ENCODE measurements around the gene USP37. TPM values are rescaled to one million over a fixed set of nuclear protein-coding genes. Genes with fewer than 3 reads are reported as not detected.
"Not testable (repeated sequence)": the region's sequence is repeated elsewhere in the genome, so short reads cannot be mapped to it uniquely, and the experiment has no call there.

Gene USP37
- polyA plus RNA-seq, 2 of the 4 experiments (the other 2 are of a cell fraction): 5.1 to 12.8 TPM

DNA sequence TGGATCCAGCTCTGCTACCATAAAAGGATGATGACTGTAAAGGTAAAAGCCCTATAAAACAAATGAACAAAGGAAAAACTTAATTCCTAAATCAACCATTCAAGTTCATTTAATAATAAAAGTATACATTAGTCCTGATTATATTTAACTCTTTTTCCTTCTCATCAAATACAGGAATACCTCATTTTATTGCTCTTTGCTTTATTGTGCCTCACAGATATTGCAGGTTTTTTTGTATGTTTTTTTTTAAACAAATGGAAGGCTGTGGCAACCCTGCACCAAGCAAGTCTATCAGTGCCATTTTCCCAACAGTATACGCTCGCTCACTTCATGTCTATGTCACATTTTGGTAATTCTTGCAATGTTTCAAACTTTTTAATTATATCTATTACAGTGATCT, 38.2 kb downstream of the USP37 start:
- Histone ChIP-seq H3K4me2 (no peak overlapping the region), H3K27ac (no peak overlapping the region), H3K4me1 (no peaks in the 10 kb centered on the region), H3K4me3 (no peak overlapping the region), H3K9me3 (peaks cover 11% of the 10 kb centered on the region)
- WGBS (ENCODE audit: missing lambda C conversion rate): 99% methylated on average over 2 of the region's 2 CpGs
- no peak for TF ChIP-seq JUNB (IDR thresholded peaks at IDR 0.05)
- no peak for TF ChIP-seq EP300 (IDR thresholded peaks at IDR 0.05)
- TF ChIP-seq FOXS1 (CRISPR knock-in tag; IDR thresholded peaks at IDR 0.05): no peak
- no peak for TF ChIP-seq TP53 (CRISPR knock-in tag; IDR thresholded peaks at IDR 0.05)
- TF ChIP-seq GATA3 (IDR thresholded peaks at IDR 0.05; ENCODE audit: borderline replicate concordance): no peak
- TF ChIP-seq PHF8 (IDR thresholded peaks at IDR 0.05; ENCODE audit: borderline replicate concordance, low read depth): no peak
- TF ChIP-seq, protein P1, sequence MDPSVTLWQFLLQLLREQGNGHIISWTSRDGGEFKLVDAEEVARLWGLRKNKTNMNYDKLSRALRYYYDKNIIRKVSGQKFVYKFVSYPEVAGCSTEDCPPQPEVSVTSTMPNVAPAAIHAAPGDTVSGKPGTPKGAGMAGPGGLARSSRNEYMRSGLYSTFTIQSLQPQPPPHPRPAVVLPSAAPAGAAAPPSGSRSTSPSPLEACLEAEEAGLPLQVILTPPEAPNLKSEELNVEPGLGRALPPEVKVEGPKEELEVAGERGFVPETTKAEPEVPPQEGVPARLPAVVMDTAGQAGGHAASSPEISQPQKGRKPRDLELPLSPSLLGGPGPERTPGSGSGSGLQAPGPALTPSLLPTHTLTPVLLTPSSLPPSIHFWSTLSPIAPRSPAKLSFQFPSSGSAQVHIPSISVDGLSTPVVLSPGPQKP (IDR thresholded peaks at IDR 0.05; ENCODE audit: low read depth, low read length): no peak
- TF ChIP-seq HEYL (CRISPR knock-in tag; IDR thresholded peaks at IDR 0.05): no peak
- TF ChIP-seq, protein P2, sequence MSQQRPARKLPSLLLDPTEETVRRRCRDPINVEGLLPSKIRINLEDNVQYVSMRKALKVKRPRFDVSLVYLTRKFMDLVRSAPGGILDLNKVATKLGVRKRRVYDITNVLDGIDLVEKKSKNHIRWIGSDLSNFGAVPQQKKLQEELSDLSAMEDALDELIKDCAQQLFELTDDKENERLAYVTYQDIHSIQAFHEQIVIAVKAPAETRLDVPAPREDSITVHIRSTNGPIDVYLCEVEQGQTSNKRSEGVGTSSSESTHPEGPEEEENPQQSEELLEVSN (IDR thresholded peaks at IDR 0.05; ENCODE audit: borderline replicate concordance, low read depth): no peak
- TF ChIP-seq RFX5 (IDR thresholded peaks at IDR 0.05): no peak
- TF ChIP-seq HOXA7 (CRISPR knock-in tag; IDR thresholded peaks at IDR 0.05): no peak
- ChIA-PET POLR2A (no interaction called here), CTCF (no interaction called here)
- DNase-seq (ENCODE audit: low read depth in 1 of 2, low spot score in 1 of 2) (no peak), FAIRE-seq (no peak), ATAC-seq (no peak)

DNA sequence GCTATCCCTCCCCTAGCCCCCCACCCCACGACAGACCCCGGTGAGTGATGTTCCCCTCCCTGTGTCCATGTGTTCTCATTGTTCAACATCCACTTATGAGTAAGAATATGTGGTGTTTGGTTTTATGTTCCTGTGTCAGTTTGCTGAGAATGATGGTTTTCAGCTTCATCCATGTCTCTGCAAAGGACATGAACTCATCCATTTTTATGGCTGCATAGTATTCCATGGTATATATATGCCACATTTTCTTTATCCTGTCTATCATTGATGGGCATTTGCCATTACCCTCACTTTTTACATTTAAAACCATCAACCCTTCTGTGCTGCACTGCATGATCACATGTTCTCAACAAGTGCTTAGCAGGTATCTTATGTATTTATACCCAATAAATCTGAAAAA, 39.7 kb downstream of the USP37 start:
- not testable (repeated sequence) for ATAC-seq; DNase-seq (ENCODE audit: low read depth in 1 of 2, low spot score in 1 of 2); H3K4me1 ChIP-seq; H3K4me2 ChIP-seq; H3K27ac ChIP-seq; H3K4me3 ChIP-seq; FAIRE-seq
- H3K9me3 ChIP-seq: peaks cover 22% of the 10 kb centered on the region
- ChIA-PET CTCF (interaction anchor here (1.1 kb wide), 1 partner anchor 21 kb away, joined by 4 read pairs; no protein-coding TSS in a partner anchor), POLR2A (interaction anchor here (0.7 kb wide), 1 partner anchor 40 kb away, joined by 5 read pairs; the partner anchor contains the start of gene USP37)
- 83% methylated on average over 1 of the region's 2 CpGs for WGBS (ENCODE audit: missing lambda C conversion rate)

DNA sequence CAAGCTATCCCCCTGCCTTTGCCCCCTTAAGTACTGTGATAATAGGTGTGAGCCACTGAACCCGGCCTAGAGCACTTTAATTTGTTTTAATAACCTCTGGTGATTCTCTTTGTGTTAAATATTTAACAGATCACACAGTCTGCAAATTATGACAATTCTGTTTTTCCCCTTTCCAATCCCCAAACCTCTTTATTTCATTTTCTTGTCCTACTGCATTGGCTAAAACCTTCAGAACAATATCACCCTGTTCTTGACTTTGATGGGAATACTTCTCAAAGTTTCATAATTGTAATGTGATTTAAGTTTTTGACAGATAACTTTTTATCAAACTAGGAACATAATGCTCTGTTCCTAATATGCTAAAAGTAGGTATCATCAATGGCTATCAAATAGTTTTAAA, 44.5 kb downstream of the USP37 start:
- WGBS (ENCODE audit: missing lambda C conversion rate): 100% methylated on average over 1 of the region's 1 CpG
- POLR2A ChIA-PET: no interaction called here
- no peak for ATAC-seq

DNA sequence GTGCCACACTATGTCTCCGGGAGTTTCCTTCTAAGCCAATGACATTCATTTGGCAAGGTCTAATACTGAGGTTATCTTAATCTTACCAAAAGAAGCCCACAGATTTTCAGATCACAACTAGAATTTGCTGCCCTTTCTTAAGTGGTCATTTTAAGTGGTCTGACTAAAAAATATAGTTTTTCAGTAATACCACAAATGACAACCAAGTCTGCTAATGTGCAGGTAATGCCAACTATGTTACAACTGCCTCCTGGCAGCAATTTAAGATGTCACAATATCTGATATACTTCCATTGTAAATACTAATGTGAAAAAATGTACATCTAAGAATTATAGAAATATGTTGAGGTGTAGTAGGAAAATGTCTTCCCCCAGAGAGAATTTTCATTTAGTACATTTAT, 49.3 kb downstream of the USP37 start:
- H3K4me3 ChIP-seq: no peak overlapping the region
- WGBS (ENCODE audit: missing lambda C conversion rate): 88% methylated on average over 1 of the region's 1 CpG
- 0 out of 3 replicates have a peak, but pooled peaks cover 4% of the 10 kb centered on the region for H3K9me3 ChIP-seq
- ChIA-PET POLR2A (no interaction called here), CTCF (no interaction called here)
- H3K4me2 ChIP-seq: no peak overlapping the region
- ATAC-seq: no peak
- H3K27ac ChIP-seq: no peak overlapping the region
- FAIRE-seq: no peak
- no peaks in the 10 kb centered on the region for H3K4me1 ChIP-seq
- DNase-seq (ENCODE audit: low read depth in 1 of 2, low spot score in 1 of 2): no peak
- TF ChIP-seq NPAS2 (CRISPR knock-in tag; IDR thresholded peaks at IDR 0.05; ENCODE audit: borderline replicate concordance) (no peak), RNF2 (IDR thresholded peaks at IDR 0.05; ENCODE audit: borderline replicate concordance, low read depth) (no peak), KDM1A (IDR thresholded peaks at IDR 0.05; ENCODE audit: low read depth) (no peak), JUN (IDR thresholded peaks at IDR 0.05) (no peak), EHF (CRISPR knock-in tag; IDR thresholded peaks at IDR 0.05) (no peak), ZC3H11A (IDR thresholded peaks at IDR 0.05) (no peak), FOSL2 (IDR thresholded peaks at IDR 0.05) (no peak), FOSL2 (CRISPR knock-in tag; IDR thresholded peaks at IDR 0.05) (no peak)
- TF ChIP-seq, protein P3, sequence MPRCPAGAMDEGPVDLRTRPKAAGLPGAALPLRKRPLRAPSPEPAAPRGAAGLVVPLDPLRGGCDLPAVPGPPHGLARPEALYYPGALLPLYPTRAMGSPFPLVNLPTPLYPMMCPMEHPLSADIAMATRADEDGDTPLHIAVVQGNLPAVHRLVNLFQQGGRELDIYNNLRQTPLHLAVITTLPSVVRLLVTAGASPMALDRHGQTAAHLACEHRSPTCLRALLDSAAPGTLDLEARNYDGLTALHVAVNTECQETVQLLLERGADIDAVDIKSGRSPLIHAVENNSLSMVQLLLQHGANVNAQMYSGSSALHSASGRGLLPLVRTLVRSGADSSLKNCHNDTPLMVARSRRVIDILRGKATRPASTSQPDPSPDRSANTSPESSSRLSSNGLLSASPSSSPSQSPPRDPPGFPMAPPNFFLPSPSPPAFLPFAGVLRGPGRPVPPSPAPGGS (IDR thresholded peaks at IDR 0.05): no peak

More for the DNA sequence above, 44.5 kb downstream of the USP37 start:
- no peak for DNase-seq (ENCODE audit: low read depth in 1 of 2, low spot score in 1 of 2)
- Histone ChIP-seq H3K4me3 (no peak overlapping the region), H3K4me1 (no peaks in the 10 kb centered on the region), H3K27ac (no peak overlapping the region), H3K9me3 (peaks cover 24% of the 10 kb centered on the region), H3K4me2 (no peak overlapping the region)
- no peak for FAIRE-seq
- TF ChIP-seq ZNF302 (CRISPR knock-in tag; IDR thresholded peaks at IDR 0.05) (no peak), FOSB (CRISPR knock-in tag; IDR thresholded peaks at IDR 0.05) (no peak), HDAC2 (IDR thresholded peaks at IDR 0.05) (no peak), NFE2L2 (conservative IDR thresholded peaks at IDR 0.05; ENCODE audit: low read length) (no peak), GATA3 (IDR thresholded peaks at IDR 0.05; ENCODE audit: borderline replicate concordance) (no peak), CHD4 (IDR thresholded peaks at IDR 0.05; ENCODE audit: borderline replicate concordance) (no peak), JUNB (IDR thresholded peaks at IDR 0.05) (no peak), POLR2A (IDR thresholded peaks at IDR 0.05; ENCODE audit: low read length) (no peak), KDM1A (IDR thresholded peaks at IDR 0.05; ENCODE audit: low read depth) (no peak), MAZ (IDR thresholded peaks at IDR 0.05; ENCODE audit: borderline replicate concordance, low read depth, low read length) (no peak), RAD21 (conservative IDR thresholded peaks at IDR 0.05 in 1 of 2, IDR thresholded peaks at IDR 0.05 in 1 of 2) (no peak)
- TF ChIP-seq, protein P4, sequence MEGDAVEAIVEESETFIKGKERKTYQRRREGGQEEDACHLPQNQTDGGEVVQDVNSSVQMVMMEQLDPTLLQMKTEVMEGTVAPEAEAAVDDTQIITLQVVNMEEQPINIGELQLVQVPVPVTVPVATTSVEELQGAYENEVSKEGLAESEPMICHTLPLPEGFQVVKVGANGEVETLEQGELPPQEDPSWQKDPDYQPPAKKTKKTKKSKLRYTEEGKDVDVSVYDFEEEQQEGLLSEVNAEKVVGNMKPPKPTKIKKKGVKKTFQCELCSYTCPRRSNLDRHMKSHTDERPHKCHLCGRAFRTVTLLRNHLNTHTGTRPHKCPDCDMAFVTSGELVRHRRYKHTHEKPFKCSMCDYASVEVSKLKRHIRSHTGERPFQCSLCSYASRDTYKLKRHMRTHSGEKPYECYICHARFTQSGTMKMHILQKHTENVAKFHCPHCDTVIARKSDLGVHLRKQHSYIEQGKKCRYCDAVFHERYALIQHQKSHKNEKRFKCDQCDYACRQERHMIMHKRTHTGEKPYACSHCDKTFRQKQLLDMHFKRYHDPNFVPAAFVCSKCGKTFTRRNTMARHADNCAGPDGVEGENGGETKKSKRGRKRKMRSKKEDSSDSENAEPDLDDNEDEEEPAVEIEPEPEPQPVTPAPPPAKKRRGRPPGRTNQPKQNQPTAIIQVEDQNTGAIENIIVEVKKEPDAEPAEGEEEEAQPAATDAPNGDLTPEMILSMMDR (IDR thresholded peaks at IDR 0.05): no peak
- CTCF ChIA-PET: no interaction called here
